Fibroblast of lung (primary cell): ENCODE data around the gene CCDC27. TPM values are rescaled to one million over a fixed set of nuclear protein-coding genes. Genes with fewer than 3 reads are reported as not detected.

Source experiments
- DNase-seq, 2 donors: peaks; one replicate each; pipeline versions ENCODE4 v3.0.0 to v3.0.0-alpha.2; 2010; ENCODE audit warnings: low read depth in 2 of 2
- H2AFZ ChIP-seq: 2 replicates; pipeline ENCODE4 v1.5.1; 2012; ENCODE audit warnings: low read length, control low read depth, inconsistent platforms
- H3K27ac ChIP-seq: 2 replicates; pipeline ENCODE4 v1.5.1; 2011; ENCODE audit warnings: low read length, control low read depth; ENCODE audit not compliant: insufficient read depth
- H3K27me3 ChIP-seq: 2 replicates; pipeline ENCODE4 v1.5.1; 2011; ENCODE audit warnings: mild to moderate bottlenecking, low read length; ENCODE audit not compliant: control insufficient read depth, insufficient read depth
- H3K36me3 ChIP-seq: 2 replicates; pipeline ENCODE4 v1.5.1; 2011; ENCODE audit warnings: low read length; ENCODE audit not compliant: control insufficient read depth, insufficient read depth
- H3K4me1 ChIP-seq: 2 replicates; pipeline ENCODE4 v1.5.1; 2011; ENCODE audit warnings: low read length; ENCODE audit not compliant: control insufficient read depth, insufficient read depth; ENCODE audit errors: extremely low read depth
- H3K4me2 ChIP-seq: 2 replicates; pipeline ENCODE4 v1.5.1; 2011; ENCODE audit warnings: low read length, control low read depth; ENCODE audit not compliant: insufficient read depth; ENCODE audit errors: extremely low read depth
- H3K4me3 ChIP-seq, 4 experiments: fragments of 200-600 bp in 1 of 4; sonication (generic) in 1 of 4; replicated peaks in 1 of 4; 2 replicates each; pipeline ENCODE4 v1.5.1; 2011 to 2016; ENCODE audit warnings: low read length in 4 of 4, low read depth in 3 of 4, mild to moderate bottlenecking in 3 of 4, control low read depth in 2 of 4, inconsistent platforms in 1 of 4, mixed read lengths in 1 of 4; ENCODE audit not compliant: insufficient read depth in 1 of 4; ENCODE audit errors: control extremely low read depth in 1 of 4
- H3K79me2 ChIP-seq: 2 replicates; pipeline ENCODE4 v1.5.1; 2012; ENCODE audit warnings: mild to moderate bottlenecking, low read length, inconsistent platforms; ENCODE audit not compliant: control insufficient read depth, insufficient read depth
- H3K9ac ChIP-seq: 2 replicates; pipeline ENCODE4 v1.5.1; 2011; ENCODE audit warnings: mild to moderate bottlenecking, low read length, control low read depth; ENCODE audit not compliant: insufficient read depth
- H3K9me3 ChIP-seq: 2 replicates; pipeline ENCODE4 v1.5.1; 2012; ENCODE audit warnings: low read depth, low read length; ENCODE audit not compliant: control insufficient read depth, insufficient read depth
- H4K20me1 ChIP-seq: 2 replicates; pipeline ENCODE4 v1.5.1; 2011; ENCODE audit warnings: low read length; ENCODE audit not compliant: control insufficient read depth, insufficient read depth; ENCODE audit errors: extremely low read depth
- CTCF ChIP-seq, 2 donors: IDR thresholded peaks in 1 of 2; conservative IDR thresholded peaks in 1 of 2; 1 replicate in 1 of 2; 2 replicates in 1 of 2; pipeline ENCODE4 v1.5.1; 2011 to 2012; ENCODE audit warnings: low read length in 2 of 2, control low read depth in 1 of 2, inconsistent platforms in 1 of 2, low read depth in 1 of 2, mild to moderate bottlenecking in 1 of 2
- EZH2 ChIP-seq: IDR thresholded peaks from 2 replicates; pipeline ENCODE4 v1.5.1; 2012; ENCODE audit warnings: low read length, control low read depth, mild to moderate bottlenecking; ENCODE audit errors: missing control alignments
- polyA plus RNA-seq, 2 donors: library from polyadenylated mRNA; depleted of rRNA in 1 of 2; stranded (reverse) in 1 of 2; unstranded in 1 of 2; fragments of >200 nt; gene quantifications; 2 replicates each; pipeline ENCODE4 v1.2.1, GENCODE V29; 2011 to 2012; ENCODE audit warnings: missing spikeins in 1 of 2
- total RNA-seq: library from RNA; depleted of rRNA; stranded (reverse); fragments of >200 nt; gene quantifications from 2 replicates; pipeline ENCODE4 v1.2.1, GENCODE V29; 2014

The CCDC27 gene
- total and polyA plus RNA-seq, 2 donors (not counting 1 experiment from before 2014, with no cell fraction given) = not detected

- Histone ChIP-seq H3K9ac (no peak overlapping the region), H3K9me3 (no peaks in the 10 kb centered on the region), H2AFZ (no peak overlapping the region), H3K36me3 (peaks cover 13% of the 10 kb centered on the region), H4K20me1 (no peaks in the 10 kb centered on the region), H3K27ac (no peak overlapping the region), H3K27me3 (no peaks in the 10 kb centered on the region), H3K4me1 (peaks cover 5% of the 10 kb centered on the region), H3K4me3 (no peak overlapping the region), H3K79me2 (no peaks in the 10 kb centered on the region), H3K4me2 (no peak overlapping the region)
- DNase-seq = no peak
- no peak for TF ChIP-seq CTCF (conservative IDR thresholded peaks at IDR 0.05 in 1 of 2, IDR thresholded peaks at IDR 0.05 in 1 of 2; ENCODE audit: low read depth in 1 of 2, low read length in 2 of 2)
- no peak for TF ChIP-seq EZH2
These were observed 27.1 kb downstream of the CCDC27 start for GRCh38 chr1:3779265-3779911.

DNA sequence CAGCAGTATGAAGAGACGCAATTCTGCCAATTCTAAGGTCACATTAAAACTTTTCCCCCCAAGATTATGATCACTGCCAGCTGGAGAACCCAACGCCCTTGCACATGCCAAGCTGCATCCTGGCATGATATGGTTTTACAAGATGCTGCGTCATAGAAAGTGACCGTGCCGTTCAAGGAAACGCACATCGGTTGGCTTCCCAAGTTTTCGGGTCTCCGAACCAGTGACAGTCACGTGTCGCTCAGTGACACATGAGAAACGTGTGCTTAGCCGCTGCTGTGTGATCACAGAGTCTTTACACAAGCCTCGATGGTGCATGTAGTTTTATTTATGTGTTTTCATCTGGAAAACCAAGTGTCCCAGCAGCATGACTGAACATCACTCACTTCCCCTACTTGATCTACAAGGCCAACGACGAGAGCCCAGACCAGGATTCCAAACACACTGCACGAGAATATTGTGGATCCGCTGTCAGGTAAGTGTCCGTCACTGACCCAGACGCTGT is 27.7 kb downstream of the CCDC27 start:
- Histone ChIP-seq H3K4me3 (no peak overlapping the region), H2AFZ (no peak overlapping the region), H3K4me1 (peaks cover 5% of the 10 kb centered on the region), H3K36me3 (peaks cover 14% of the 10 kb centered on the region), H3K9ac (no peak overlapping the region), H3K27me3 (no peaks in the 10 kb centered on the region), H3K27ac (no peak overlapping the region), H3K4me2 (no peak overlapping the region), H4K20me1 (no peaks in the 10 kb centered on the region), H3K79me2 (no peaks in the 10 kb centered on the region), H3K9me3 (no peaks in the 10 kb centered on the region)
- no peak for DNase-seq
- no peak for TF ChIP-seq EZH2
- TF ChIP-seq CTCF (conservative IDR thresholded peaks at IDR 0.05 in 1 of 2, IDR thresholded peaks at IDR 0.05 in 1 of 2; ENCODE audit: low read depth in 1 of 2, low read length in 2 of 2) = no peak

DNA sequence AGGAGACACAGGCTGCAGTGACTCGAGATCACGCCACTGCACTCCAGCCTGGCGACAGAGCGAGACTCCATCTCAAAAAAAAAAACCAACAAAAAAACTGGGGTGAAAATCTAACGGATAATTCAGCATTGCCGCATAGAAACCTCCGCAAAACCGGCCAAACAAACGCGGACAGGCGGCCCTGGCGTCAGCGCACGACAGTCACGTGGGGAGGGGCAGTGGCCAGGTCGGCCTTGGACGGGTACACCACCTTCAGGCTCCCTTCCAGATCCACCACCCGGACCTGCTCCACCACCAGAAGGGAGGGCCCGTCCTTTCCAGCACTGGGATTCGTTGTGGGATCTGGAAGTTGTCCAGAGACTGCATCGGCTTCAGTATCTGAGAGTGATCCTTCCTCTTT is 28.7 kb downstream of the CCDC27 start:
- Histone ChIP-seq H3K4me2 (no peak overlapping the region), H3K9ac (no peak overlapping the region), H4K20me1 (no peaks in the 10 kb centered on the region), H3K27me3 (no peaks in the 10 kb centered on the region), H3K27ac (no peak overlapping the region), H3K79me2 (no peaks in the 10 kb centered on the region), H3K4me1 (peaks cover under 1% of the 10 kb centered on the region), H3K9me3 (no peaks in the 10 kb centered on the region), H2AFZ (no peak overlapping the region), H3K4me3 (no peak overlapping the region), H3K36me3 (peaks cover 18% of the 10 kb centered on the region)
- TF ChIP-seq EZH2 (no peak), CTCF (conservative IDR thresholded peaks at IDR 0.05 in 1 of 2, IDR thresholded peaks at IDR 0.05 in 1 of 2; ENCODE audit: low read depth in 1 of 2, low read length in 2 of 2) (no peak)
- DNase-seq = no peak
